LNCAP (cell line): ENCODE measurements around the gene MTHFD2.

Experiments
- TF ChIP-seq, protein P1 (sequence below): fragments of 450-650 bp; IDR thresholded peaks from 2 replicates; pipeline ENCODE4 v1.5.1; 2017; ENCODE audit warnings: mild to moderate bottlenecking

Gene MTHFD2

DNA sequence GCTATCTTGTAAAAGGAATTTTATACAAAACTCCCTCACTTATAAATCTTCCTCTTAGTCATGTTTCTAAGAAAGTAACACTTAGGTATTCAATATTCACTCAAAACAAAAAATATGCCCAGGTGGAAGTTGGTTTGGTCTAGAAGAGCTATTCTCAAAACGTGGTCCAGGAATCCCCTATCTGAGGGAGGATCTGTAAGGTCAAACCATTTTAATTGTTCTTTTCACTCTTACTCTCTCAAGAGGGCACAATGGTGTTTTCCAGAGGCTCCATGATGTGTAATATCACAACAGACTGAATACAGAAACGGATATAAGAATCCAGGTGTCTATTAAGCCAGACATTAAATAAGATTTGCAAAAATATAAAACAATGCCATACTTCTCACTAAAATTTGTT is 29.7 kb upstream of the MTHFD2 start:
- TF ChIP-seq, protein P1, sequence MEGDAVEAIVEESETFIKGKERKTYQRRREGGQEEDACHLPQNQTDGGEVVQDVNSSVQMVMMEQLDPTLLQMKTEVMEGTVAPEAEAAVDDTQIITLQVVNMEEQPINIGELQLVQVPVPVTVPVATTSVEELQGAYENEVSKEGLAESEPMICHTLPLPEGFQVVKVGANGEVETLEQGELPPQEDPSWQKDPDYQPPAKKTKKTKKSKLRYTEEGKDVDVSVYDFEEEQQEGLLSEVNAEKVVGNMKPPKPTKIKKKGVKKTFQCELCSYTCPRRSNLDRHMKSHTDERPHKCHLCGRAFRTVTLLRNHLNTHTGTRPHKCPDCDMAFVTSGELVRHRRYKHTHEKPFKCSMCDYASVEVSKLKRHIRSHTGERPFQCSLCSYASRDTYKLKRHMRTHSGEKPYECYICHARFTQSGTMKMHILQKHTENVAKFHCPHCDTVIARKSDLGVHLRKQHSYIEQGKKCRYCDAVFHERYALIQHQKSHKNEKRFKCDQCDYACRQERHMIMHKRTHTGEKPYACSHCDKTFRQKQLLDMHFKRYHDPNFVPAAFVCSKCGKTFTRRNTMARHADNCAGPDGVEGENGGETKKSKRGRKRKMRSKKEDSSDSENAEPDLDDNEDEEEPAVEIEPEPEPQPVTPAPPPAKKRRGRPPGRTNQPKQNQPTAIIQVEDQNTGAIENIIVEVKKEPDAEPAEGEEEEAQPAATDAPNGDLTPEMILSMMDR: no peak

DNA sequence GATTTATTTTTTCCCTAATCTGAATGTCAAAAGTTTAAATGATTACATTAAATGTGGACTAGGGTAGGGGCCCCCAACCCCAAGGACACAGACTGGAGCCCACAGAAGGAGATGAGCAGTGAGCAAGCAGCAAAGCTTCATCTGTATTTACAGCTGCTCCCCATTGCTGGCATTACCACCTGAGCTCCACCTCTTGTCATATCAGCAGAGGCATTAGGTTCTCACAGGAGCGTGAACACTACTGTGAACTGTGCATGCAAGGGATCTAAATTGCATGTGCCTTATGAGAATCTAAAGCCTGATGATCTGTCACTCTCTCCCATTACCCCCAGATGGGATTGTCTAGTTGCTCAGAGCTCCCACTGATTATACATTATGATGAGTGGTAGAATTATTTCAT is 23.5 kb upstream of the MTHFD2 start:
- TF ChIP-seq, protein P1: no peak

DNA sequence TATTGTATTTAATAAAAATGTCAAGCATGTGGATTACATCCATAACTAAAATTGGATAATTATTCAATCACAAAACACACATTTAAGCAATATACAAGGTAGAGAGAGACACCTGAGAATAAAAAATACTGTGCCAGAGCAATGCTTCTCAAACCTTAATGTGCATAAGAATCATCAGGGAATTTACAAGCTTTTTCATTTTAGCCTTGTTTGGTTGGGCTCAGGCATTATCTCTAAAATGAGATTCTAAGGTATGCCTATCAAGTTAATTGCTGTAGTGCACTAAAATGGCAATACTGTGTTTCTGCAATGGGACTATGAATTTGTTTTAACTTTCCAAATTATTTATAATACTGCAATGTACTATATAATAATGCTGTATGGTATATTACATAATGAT is 20.7 kb upstream of the MTHFD2 start:
- TF ChIP-seq, protein P1: no peak

DNA sequence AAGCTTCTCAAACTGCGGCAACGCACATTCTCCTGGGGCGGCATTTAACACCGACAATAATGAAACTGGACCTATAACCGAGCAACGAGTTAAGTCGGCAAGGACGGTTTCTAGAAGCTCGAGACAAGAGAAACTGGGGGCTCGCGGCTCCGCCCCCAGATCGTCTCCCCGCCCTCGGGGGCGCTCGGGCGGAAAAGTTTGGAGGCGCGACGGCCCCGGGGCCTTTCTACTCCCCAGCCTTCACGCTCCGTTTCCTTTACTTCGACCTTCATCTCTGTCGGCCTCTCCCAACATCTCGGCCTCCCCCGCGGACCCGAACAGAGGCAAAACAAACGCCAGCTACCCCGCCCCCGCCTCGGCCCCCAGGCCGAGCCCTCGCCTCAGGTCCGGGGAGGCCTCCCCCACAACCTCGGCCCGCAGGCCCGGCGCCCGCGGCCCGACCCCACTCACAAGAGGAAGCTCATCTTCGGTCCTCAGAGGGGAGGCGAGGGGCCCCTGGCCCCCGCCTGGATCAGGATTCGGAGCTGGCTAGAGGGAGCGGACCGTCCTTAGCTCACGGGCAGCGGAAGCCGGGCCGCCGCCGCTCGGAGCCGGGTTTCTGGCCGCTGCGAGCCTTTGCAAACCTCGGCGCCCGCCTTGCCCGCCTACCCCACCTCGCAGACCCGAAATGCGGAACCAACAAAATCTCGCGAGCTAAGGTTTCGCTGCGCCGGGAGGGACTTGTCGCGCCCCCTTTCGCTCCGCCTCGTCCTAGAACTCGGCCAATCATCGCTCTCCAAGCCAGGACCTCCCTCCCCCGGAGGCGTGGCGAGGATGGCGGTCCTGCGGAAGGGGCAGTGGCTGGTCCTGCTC is 20.0 kb upstream of the MTHFD2 start, which contains the start of gene MOB1A:
MOB1A (minus strand) TSS at position 669 of the 852 bp plus-strand sequence; CDS start at position 464, 205 bp downstream.
- TF ChIP-seq, protein P1: no peak

DNA sequence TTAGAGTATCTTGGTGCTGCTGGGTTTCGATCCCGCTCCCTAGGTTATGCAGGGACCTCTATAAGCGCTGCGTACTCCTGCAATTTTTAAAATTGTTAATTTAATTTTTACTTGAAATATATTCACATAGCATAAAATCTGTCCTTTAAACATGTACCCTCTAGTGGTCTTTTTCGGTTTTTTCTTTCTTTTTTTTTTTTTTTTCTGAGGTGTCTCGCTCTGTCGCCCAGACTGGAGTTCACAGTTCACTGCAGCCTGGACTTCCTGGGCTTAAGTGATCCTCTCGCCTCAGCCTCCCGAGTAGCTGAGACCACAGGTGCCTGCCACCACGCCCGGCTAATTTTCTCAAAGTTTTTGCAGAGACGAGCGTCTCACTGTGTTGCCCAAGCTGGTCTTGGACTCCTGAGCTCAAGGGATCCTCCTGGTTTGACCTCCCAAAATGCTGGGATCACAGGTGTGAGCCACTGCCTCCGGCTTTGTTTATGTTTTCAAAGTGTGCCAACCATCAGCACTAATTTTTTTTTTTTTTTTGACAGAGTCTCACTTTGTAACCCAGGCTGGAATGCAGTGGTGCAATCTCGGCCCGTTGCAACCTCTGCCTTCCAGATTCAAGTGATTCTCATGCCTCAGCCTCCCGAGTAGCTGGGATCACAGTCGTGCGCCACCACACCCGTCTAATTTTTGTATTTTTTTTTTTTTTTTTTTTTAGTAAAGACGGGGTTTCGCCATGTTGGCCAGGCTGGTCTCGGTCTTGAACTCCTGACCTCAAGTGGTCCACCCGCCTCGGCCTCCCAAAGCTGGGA is 19.2 kb upstream of the MTHFD2 start:
- TF ChIP-seq, protein P1: no peak

DNA sequence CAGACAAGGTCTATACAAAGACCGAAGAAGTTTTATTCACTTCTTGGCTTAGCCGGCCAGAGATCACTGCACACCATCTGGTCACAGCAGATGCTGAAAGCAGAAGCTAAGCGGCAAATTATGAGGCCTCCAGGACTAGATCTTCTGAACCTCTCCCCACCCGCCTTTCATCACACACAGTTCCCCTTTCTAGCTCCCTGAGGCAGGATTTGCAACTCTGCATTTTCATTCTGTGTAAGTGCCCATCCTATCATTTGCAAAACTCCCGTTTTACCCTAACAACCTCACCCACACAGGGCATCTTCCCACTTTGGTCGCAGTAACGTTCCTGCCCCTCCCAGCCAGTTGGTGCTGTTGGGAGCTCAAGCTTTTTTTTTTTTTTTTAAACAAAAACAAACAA is 16.7 kb upstream of the MTHFD2 start:
- TF ChIP-seq, protein P1: no peak

DNA sequence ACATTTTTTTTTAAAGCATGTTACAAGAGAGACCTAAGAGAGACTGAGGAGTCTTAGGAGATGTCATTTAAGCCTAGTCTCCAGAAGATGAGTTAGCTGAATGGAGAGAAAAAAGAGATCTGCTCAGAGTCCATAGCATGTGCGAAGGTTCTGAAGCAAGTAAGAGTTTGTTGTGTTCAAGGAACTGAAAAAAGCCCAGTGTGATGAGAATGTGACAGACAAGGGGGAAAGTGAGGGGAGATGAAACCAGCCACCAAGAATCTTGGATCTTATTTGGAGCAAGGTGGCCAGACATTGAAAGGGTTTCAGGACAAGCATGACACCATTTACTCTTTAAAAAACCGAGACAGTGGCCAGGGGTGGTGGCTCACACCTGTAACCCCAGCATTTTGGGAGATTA is 14.5 kb upstream of the MTHFD2 start:
- TF ChIP-seq, protein P1: no peak
